LoVo (cell line): ENCODE measurements around the gene BRINP3.
"Not testable (repeated sequence)": the region's sequence is repeated elsewhere in the genome, so short reads cannot be mapped to it uniquely, and the experiment has no call there.

Experiments
- DNase-seq: peaks from one replicate; pipeline ENCODE4 v3.0.0-alpha.2; 2016; ENCODE audit warnings: low spot score

The BRINP3 gene

DNA sequence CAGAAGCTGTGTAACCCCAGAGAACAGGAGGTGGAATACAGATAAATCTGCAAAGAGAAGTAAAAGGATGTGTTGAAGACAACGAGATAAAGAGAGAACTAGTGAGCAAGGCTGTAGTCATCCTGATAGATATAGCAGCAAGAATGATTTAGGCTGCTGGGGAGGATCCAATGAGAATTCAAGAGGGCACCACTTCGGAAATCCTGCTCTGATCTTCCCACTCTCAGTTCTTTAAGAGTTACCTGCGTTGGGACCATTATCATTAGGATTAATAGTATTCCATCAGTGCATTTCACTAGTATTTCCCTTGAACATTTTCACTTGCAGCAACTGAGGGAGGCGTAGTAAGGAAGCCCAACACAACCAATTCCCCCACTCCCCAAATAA, at the start of gene BRINP3:
BRINP3 (minus strand) TSS at position 103 of the 387 bp plus-strand sequence.
- DNase-seq, result no peak

DNA sequence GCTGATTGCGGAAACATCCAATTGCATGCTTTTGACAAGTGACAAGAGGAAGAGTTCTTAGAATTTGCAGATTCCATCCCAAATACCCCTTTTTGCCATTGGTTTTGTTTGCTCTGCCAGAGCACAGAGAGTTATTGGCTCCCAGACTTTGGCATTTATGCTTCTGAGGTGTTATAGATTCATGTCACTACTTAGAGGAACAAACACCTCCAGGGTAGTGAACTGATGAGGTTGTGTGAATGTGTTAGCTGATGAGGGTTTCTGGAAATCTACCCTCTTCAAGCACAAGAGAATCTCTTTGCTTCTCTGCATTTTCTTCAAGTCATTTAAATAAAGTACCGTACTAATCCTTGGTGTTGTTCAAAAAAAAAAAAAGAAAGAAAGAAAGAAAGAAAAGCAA, 33.9 kb upstream of the BRINP3 start:
- no peak for DNase-seq

GRCh38 chr1:190507357-190507756, 29.7 kb upstream of the BRINP3 start:
- DNase-seq, result no peak

DNA sequence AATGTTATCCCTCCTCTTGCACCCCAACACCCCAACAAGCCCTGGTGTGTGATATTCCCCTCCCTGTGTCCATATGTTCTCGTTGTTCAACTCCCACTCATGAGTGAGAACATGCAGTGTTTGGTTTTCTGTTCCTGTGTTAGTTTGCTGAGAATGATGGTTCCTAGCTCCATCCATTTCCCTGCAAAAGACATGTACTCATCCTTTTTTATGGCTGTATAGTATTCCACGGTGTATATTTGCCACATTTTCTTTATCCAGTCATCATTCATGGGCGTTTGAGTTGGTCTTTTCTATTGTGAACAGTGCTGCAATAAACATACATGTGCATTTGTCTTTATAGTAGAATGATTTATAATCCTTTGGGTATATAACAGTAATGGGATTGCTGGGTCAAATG, 26.9 kb upstream of the BRINP3 start:
- DNase-seq, result not testable (repeated sequence)

GRCh38 chr1:190497565-190497964, 19.9 kb upstream of the BRINP3 start:
- DNase-seq, result no peak

GRCh38 chr1:190494451-190494850, 16.8 kb upstream of the BRINP3 start:
- no peak for DNase-seq

- DNase-seq, result no peak
Observed at GRCh38 chr1:190491404-190491803, 13.7 kb upstream of the BRINP3 start.

GRCh38 chr1:190484045-190484444, 6.4 kb upstream of the BRINP3 start:
- DNase-seq, result no peak

DNA sequence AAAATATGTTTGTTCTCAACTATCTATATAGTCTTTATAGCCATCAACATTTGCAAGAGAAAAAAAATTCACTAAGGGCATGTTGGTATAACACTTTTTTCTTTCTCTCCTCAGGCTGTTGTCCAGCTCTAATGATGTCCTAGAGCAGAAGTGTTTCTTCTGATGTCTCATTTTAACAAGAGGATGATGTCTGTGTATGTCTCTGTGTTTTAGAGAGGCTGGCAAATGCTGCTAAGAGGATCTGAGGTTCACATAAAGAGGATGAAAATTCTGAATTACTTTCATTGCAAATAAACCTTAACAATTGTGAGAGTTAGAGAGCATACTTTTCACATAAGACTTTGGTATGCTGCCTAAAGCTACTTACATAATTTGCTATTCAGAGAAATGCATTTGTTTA, 2.6 kb upstream of the BRINP3 start:
- no peak for DNase-seq

DNA sequence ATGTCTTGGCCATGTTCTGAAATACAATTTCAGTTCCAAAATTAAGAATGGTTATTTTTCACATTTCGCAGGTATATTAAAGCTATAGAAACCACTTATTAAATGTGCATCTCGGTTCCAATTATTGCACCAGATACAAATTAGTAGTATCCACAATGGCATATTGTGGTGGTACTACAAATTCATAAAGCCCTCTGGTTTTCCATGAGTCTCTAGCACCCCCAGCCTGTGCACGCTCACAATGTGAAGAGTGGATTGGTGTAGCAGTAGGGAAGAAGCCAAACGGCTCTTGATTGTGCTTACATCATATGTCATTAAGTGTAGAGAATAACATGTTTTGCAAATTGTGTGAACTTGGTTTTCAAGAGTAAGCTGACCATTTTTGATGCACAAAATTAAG, 1.9 kb upstream of the BRINP3 start:
- DNase-seq, result no peak

- no peak for DNase-seq
Observed at GRCh38 chr1:190479050-190479397, 1.4 kb upstream of the BRINP3 start.

GRCh38 chr1:190478149-190479049, 735 bp upstream of the BRINP3 start:
- DNase-seq, result no peak

DNA sequence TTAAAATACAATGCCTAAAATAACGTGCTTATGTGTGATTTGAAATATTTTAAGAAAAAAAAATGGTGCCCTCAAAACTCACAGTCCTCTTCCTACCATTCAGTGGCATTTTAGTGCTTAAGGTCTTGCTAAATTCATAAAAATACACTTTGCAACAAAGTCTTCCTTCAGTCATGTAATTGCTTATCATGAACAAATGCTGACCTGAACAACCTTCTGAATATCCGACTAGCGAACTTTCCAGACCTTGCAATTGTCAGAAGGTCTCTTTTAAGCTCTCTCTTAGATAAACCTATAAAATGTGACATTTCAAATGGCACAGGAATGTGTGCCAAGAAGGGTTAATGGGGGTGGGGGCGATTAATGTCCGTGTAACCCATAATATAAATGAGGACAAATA, 858 bp downstream of the BRINP3 start:
- DNase-seq, result no peak

DNA sequence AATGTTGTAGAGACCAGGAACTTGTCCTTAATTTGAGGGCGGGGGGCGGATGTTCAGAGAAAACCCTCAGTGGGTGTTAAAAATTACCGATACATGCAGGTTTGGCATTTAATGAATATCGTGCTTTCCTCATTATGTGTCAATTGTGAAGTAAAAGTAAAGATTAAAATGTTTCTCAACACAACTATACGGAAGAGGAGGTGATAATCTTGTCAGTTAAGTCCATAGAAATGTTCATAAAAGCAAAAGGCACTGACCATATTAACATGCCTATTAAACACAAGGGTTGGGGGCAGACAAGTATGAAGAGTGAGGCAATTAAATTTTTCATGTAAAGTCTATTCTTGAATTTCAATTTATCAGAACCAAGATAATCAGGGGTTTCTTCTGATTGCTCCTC, 1.3 kb downstream of the BRINP3 start:
- no peak for DNase-seq

DNA sequence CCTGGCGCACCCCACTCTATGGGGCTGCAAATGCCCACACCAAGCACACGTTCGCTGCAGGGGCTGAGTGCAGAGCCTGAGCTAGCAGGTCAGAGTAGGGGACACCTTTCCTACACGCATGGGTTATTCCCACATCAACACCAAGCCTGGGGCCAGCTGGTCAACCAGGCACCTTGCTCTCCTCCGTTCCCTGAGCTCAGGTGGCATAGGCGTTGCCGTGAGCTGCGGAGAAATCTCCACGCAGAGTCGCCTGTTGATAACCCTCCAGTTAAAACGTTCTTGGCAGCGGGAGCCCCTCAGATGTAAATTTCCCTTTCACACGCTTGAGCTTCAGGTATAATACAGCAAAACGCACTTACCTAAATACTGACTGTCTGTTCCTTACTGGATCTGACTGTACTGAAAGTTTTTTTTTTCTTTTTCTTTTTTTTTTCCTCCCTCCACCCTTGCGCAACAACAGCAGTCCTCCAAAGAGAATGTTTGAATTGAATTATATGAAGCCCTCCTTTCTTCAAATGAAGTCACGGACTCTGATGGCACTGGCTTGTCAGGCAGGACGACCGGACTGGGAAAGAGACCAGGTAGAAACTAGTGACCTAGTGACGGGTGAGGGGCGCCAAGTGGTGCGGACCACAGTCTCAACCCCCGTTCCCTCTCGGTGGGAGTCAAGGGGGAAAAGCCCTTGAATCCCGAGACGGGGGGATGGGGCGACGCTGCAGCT, 2.1 kb downstream of the BRINP3 start:
- no peak for DNase-seq

DNA sequence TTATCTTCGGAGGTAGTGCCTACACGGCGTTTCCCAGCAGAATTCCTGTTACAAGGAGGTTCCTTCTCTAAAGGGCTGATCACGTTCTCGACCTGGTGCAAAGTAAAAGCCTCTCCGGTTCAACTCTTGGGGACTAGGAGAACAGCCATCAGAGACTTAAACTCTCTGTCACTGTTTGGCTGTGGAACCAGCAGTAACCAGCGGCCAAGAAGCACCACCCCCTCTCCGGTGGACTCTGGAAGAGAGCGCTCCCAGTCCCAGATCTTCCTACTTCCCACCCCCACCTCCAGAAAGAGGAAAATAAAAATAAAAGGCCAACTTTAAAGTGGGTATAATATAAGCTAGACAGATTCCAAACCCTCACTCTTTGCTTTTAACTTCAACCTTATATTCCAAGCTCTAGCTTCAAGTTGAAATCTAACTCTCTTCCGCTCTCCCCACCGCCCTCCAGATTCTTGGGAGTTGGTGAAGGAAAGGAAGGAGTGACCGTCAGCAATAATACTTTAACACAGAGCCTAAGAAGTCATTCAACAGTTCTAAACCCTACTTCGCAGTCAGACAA, 2.9 kb downstream of the BRINP3 start:
- DNase-seq, result no peak

DNA sequence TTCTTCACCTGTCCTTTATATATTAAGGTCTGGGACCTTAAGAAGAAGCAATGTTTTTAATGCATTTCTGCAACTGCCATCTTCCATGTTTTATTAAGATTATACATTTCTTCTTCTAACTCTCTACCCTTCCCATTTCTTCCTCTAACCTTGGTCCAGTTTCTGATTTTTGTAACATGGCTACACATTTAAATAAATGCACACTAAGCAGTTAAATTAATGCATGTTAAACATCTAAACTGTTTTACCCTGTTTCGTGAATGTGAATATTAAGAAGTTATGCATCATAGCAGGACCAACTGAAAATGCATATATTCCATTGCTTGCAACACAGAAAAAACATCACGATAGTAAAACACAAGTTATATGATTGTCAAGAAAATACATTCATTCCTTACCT, 3.7 kb downstream of the BRINP3 start:
- no peak for DNase-seq

GRCh38 chr1:190472494-190472893, 5.2 kb downstream of the BRINP3 start:
- no peak for DNase-seq

- no peak for DNase-seq
Observed at GRCh38 chr1:190472042-190472441, 5.6 kb downstream of the BRINP3 start.

DNA sequence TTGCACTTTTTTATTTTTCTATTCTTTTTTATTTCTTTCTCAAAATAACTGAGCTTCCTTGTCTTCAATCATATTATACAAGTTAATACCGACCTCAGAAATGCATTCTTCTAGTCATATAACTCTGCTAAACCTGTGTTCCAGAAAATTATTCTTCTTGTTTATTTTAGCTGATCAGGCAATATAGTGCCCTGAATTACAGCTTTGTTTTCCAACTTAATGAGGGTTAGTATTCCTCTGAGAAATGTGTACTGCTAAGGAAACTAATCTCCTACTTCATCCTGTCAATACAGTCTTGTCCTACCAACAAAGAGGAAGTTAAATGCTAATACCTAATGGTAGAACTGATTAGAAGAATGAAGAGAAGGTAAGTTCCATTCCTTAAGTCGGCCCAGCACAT, 13.0 kb downstream of the BRINP3 start:
- no peak for DNase-seq

DNA sequence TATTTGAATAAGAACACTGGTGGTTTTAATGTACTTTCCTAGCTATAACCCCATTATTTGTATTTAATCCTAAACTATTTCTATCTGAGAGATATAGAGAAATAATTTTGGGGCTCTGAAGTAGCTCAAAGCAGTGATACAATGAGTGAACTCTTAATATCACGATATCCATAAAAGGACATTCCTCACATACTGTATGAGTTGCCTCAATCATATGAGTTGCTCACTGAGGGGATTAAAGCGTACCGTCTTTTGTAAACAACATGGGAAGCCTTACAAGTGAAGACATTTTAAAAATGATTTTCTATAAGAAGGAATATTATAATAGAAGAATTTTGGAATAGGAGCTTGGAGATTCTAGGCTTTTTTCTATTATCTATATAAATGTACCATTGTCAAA, 21.5 kb downstream of the BRINP3 start:
- no peak for DNase-seq

- no peak for DNase-seq
Observed at GRCh38 chr1:190455631-190456030, 22.0 kb downstream of the BRINP3 start.

DNA sequence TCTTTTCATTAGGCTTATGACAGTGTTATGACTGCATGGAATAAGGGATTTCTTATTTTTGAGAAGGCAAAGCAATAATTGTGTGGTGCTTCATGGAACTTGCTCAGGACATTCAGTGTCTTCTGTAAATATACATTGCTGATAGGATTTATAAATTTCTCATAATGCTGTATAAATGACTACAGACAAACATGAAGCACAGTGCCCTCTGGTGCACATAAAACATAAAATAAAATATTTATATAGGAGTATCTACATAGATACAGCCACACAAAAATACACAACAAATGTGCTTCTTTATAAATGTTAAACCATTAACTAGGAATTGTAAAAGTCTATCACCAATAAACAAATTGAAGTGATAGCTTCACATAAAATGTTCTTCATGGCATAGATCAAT, 24.1 kb downstream of the BRINP3 start:
- no peak for DNase-seq
